Glutamatergic neuron (in vitro differentiated cells): ENCODE data around the gene NMBR. TPM values are rescaled to one million over a fixed set of nuclear protein-coding genes. Genes with fewer than 3 reads are reported as not detected.

Experiments used
- DNase-seq: peaks from one replicate; pipeline ENCODE4 v3.0.0; 2022
- H3K27ac Mint-ChIP-seq: one replicate; pipeline ENCODE4 v1.8.0; 2020; ENCODE audit warnings: mild to moderate bottlenecking, mixed read lengths, inconsistent platforms; ENCODE audit not compliant: unreplicated experiment
- H3K27me3 Mint-ChIP-seq: one replicate; pipeline ENCODE4 v1.8.0; 2020; ENCODE audit warnings: mild to moderate bottlenecking, moderate library complexity, mixed read lengths, inconsistent platforms; ENCODE audit not compliant: unreplicated experiment
- H3K36me3 Mint-ChIP-seq: one replicate; pipeline ENCODE4 v1.8.0; 2020; ENCODE audit warnings: mild to moderate bottlenecking, mixed read lengths, inconsistent platforms; ENCODE audit not compliant: unreplicated experiment
- H3K4me1 Mint-ChIP-seq: one replicate; pipeline ENCODE4 v1.8.0; 2020; ENCODE audit warnings: mild to moderate bottlenecking, low read depth, mixed read lengths, inconsistent platforms; ENCODE audit not compliant: unreplicated experiment
- H3K4me3 Mint-ChIP-seq: one replicate; pipeline ENCODE4 v1.8.0; 2020; ENCODE audit warnings: mild to moderate bottlenecking, mixed read lengths, inconsistent platforms; ENCODE audit not compliant: unreplicated experiment
- H3K9me3 Mint-ChIP-seq: one replicate; pipeline ENCODE4 v1.8.0; 2020; ENCODE audit warnings: mild to moderate bottlenecking, moderate library complexity, mixed read lengths, inconsistent platforms; ENCODE audit not compliant: unreplicated experiment
- CTCF ChIP-seq: fragments of 200-600 bp; sonication (generic); IDR thresholded peaks from one replicate; pipeline ENCODE4 v1.5.0; 2021; ENCODE audit not compliant: partially characterized antibody, unreplicated experiment
- total RNA-seq: library from RNA; stranded (reverse); fragmentation: NEBNext Ultra II Directional; extraction: Animal tissue kit (Norgen Biotek cat#: 25700); gene quantifications from one replicate; pipeline ENCODE4 v1.2.1, GENCODE V29; 2021; ENCODE audit not compliant: unreplicated experiment

NMBR gene
- total RNA-seq, 1 donor from 2014 or later: not detected

DNA sequence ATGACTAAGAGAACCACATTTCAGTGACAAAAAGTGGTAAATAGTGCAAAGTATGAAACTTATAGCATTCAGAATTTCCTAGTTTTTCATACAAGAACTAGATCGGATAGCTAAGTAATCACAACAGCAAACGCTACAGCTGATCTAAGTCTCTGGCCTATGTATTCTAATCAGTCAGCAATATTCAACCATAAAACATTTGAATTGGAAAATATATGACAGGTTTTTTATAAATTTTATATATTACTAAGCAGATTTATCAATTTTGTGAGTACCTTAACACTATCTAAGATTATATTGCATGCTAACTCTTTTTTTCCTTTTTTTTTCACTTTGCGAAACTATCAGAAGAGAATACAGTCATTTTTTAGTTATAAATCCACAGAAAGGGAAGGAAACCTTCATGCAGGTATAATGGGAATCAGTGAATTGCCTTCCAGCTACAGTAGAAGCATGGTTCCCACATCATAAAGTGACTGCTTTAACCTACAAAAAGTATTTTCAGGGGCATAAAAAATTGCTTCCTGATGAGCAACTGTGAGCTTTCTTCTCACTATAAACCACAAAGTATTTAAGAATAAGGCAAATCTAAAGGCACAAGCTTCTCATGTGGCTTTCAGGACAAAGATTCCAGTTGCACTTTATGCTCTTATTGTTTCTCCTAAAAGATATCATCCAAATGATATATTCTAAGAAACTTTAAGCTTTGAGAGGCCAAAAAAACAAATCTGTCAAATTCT lies 88.2 kb downstream of the NMBR start:
- no peak for TF ChIP-seq CTCF
- Mint-ChIP-seq H3K4me1 (no peaks in the 10 kb centered on the region), H3K27me3 (no peaks in the 10 kb centered on the region), H3K27ac (no peak overlapping the region), H3K9me3 (no peaks in the 10 kb centered on the region), H3K36me3 (no peaks in the 10 kb centered on the region), H3K4me3 (no peak overlapping the region)
- no peak for DNase-seq

GRCh38 chr6:142055219-142055618 lies 91.7 kb downstream of the NMBR start:
- H3K27me3 Mint-ChIP-seq: no peaks in the 10 kb centered on the region
- TF ChIP-seq CTCF: no peak
- H3K9me3 Mint-ChIP-seq: no peaks in the 10 kb centered on the region
- no peak for DNase-seq
- H3K4me1 Mint-ChIP-seq: no peaks in the 10 kb centered on the region
- no peaks in the 10 kb centered on the region for H3K36me3 Mint-ChIP-seq
- H3K27ac Mint-ChIP-seq: no peak overlapping the region
- H3K4me3 Mint-ChIP-seq: no peak overlapping the region

DNA sequence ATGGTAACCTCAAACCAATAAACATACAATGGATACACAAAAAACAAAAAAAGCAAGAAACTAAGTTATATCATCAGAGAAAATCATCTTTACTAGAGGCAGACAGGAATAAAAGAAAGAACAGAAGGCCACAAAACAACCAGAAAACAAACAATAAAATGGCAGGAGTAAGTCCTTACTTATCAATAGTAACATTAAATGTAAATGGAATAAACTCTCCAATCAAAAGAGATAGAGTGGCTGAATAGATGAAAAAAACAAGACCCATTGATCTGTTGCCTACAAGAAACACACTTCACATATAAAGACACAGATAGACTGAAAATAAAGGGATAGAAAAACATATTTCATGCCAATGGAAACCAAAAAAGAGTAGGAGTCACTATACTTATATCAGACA lies 95.5 kb downstream of the NMBR start:
- H3K9me3 Mint-ChIP-seq: no peaks in the 10 kb centered on the region
- no peak for TF ChIP-seq CTCF
- H3K4me1 Mint-ChIP-seq: no peaks in the 10 kb centered on the region
- no peak overlapping the region for H3K27ac Mint-ChIP-seq
- no peak for DNase-seq
- H3K36me3 Mint-ChIP-seq: no peaks in the 10 kb centered on the region
- H3K4me3 Mint-ChIP-seq: no peak overlapping the region
- H3K27me3 Mint-ChIP-seq: no peaks in the 10 kb centered on the region

GRCh38 chr6:142048593-142048980 lies 98.3 kb downstream of the NMBR start:
- H3K36me3 Mint-ChIP-seq: no peaks in the 10 kb centered on the region
- no peak overlapping the region for H3K27ac Mint-ChIP-seq
- H3K4me3 Mint-ChIP-seq: no peak overlapping the region
- no peaks in the 10 kb centered on the region for H3K9me3 Mint-ChIP-seq
- H3K27me3 Mint-ChIP-seq: no peaks in the 10 kb centered on the region
- TF ChIP-seq CTCF: no peak
- no peak for DNase-seq
- H3K4me1 Mint-ChIP-seq: no peaks in the 10 kb centered on the region

GRCh38 chr6:142047934-142048592 lies 98.9 kb downstream of the NMBR start:
- Mint-ChIP-seq H3K27ac (no peak overlapping the region), H3K27me3 (no peaks in the 10 kb centered on the region), H3K9me3 (no peaks in the 10 kb centered on the region), H3K4me1 (no peaks in the 10 kb centered on the region), H3K36me3 (no peaks in the 10 kb centered on the region), H3K4me3 (no peak overlapping the region)
- TF ChIP-seq CTCF: no peak
- no peak for DNase-seq
